Activated effector memory CD4-positive, alpha-beta T cell treated with anti-CD3 and anti-CD28 coated beads, Interleukin-2, amount 50 U/mL, for 16 hours (primary cell): Measurements from ENCODE around the gene TMEM154.
"Not testable (repeated sequence)": the region's sequence is repeated elsewhere in the genome, so short reads cannot be mapped to it uniquely, and the experiment has no call there.

Experiments
- DNase-seq: peaks from one replicate; pipeline ENCODE4 v3.0.0-alpha.2; 2020

The TMEM154 gene

GRCh38 chr4:152665691-152666395 is 14.0 kb downstream of the TMEM154 start:
- no peak for DNase-seq

GRCh38 chr4:152664067-152664378 is 15.8 kb downstream of the TMEM154 start:
- DNase-seq = not testable (repeated sequence)

- DNase-seq = no peak
Observed at GRCh38 chr4:152663203-152664066, 16.4 kb downstream of the TMEM154 start.

GRCh38 chr4:152661649-152662048 is 18.1 kb downstream of the TMEM154 start:
- no peak for DNase-seq

- no peak for DNase-seq
Observed at GRCh38 chr4:152660526-152660925, 19.3 kb downstream of the TMEM154 start.

GRCh38 chr4:152659806-152660205 is 20.0 kb downstream of the TMEM154 start:
- no peak for DNase-seq

GRCh38 chr4:152657657-152658056 is 22.1 kb downstream of the TMEM154 start:
- DNase-seq = no peak

GRCh38 chr4:152655272-152656129 is 24.3 kb downstream of the TMEM154 start:
- no peak for DNase-seq

- DNase-seq = no peak
Observed at GRCh38 chr4:152652102-152652501, 27.7 kb downstream of the TMEM154 start.

- no peak for DNase-seq
Observed at GRCh38 chr4:152651473-152652060, 28.2 kb downstream of the TMEM154 start.

- DNase-seq = no peak
Observed at GRCh38 chr4:152646221-152646620, 33.6 kb downstream of the TMEM154 start.

GRCh38 chr4:152644130-152644529 is 35.7 kb downstream of the TMEM154 start:
- DNase-seq = no peak

- peak; percentile 66 for DNase-seq
Observed at GRCh38 chr4:152643153-152644035, 36.4 kb downstream of the TMEM154 start.

GRCh38 chr4:152640058-152640921 is 39.5 kb downstream of the TMEM154 start:
- no peak for DNase-seq

GRCh38 chr4:152635851-152636250 is 43.9 kb downstream of the TMEM154 start:
- DNase-seq = no peak

- no peak for DNase-seq
Observed at GRCh38 chr4:152634110-152634760, 45.6 kb downstream of the TMEM154 start.

- DNase-seq = no peak
Observed at GRCh38 chr4:152633118-152633517, 46.7 kb downstream of the TMEM154 start.

GRCh38 chr4:152630324-152630723 is 49.5 kb downstream of the TMEM154 start:
- DNase-seq = no peak

GRCh38 chr4:152629908-152630307 is 49.9 kb downstream of the TMEM154 start:
- DNase-seq = no peak

- DNase-seq = no peak
Observed at GRCh38 chr4:152628128-152628527, 51.7 kb downstream of the TMEM154 start.
